GM21390 (cell line): ENCODE results near the gene PDGFA.

ENCODE experiments used
- ATAC-seq: cut with Tn5 transposase; IDR thresholded peaks from one replicate; pipeline ENCODE4 v1.9.1; 2021; ENCODE audit not compliant: unreplicated experiment

Gene PDGFA

GRCh38 chr7:537911-538634 lies 18.4 kb upstream of the PDGFA start:
- ATAC-seq: no peak

- no peak for ATAC-seq
These were observed 16.6 kb upstream of the PDGFA start for GRCh38 chr7:536231-536630.

GRCh38 chr7:534959-535358 lies 15.3 kb upstream of the PDGFA start:
- ATAC-seq: no peak

GRCh38 chr7:534075-534474 lies 14.4 kb upstream of the PDGFA start:
- no peak for ATAC-seq

GRCh38 chr7:533266-533665 lies 13.6 kb upstream of the PDGFA start:
- ATAC-seq: no peak

GRCh38 chr7:532379-533143 lies 12.9 kb upstream of the PDGFA start:
- no peak for ATAC-seq

GRCh38 chr7:531777-532176 lies 12.1 kb upstream of the PDGFA start:
- ATAC-seq: no peak

- no peak for ATAC-seq
These were observed 8.8 kb upstream of the PDGFA start for GRCh38 chr7:528451-528850.

GRCh38 chr7:527723-528122 lies 8.1 kb upstream of the PDGFA start:
- ATAC-seq: no peak

GRCh38 chr7:526460-527034 lies 6.9 kb upstream of the PDGFA start:
- ATAC-seq: no peak

GRCh38 chr7:525740-526139 lies 6.1 kb upstream of the PDGFA start:
- no peak for ATAC-seq

GRCh38 chr7:524800-525199 lies 5.2 kb upstream of the PDGFA start:
- ATAC-seq: no peak

- ATAC-seq: no peak
These were observed 4.0 kb upstream of the PDGFA start for GRCh38 chr7:523347-524336.

- no peak for ATAC-seq
These were observed 3.3 kb upstream of the PDGFA start for GRCh38 chr7:522951-523314.

- no peak for ATAC-seq
These were observed 2.7 kb upstream of the PDGFA start for GRCh38 chr7:522071-522950.

GRCh38 chr7:521221-522070 lies 1.8 kb upstream of the PDGFA start:
- no peak for ATAC-seq

- no peak for ATAC-seq
These were observed 986 bp upstream of the PDGFA start for GRCh38 chr7:520503-521161.

GRCh38 chr7:518630-519483 lies 789 bp downstream of the PDGFA start:
- no peak for ATAC-seq
